NCI-H1694 (cell line): ENCODE data around the gene SPR.

Experiments used
- DNase-seq: peaks from one replicate; lab custom pipeline; 2025; lab: John Stamatoyannopoulos, UW

The SPR gene

DNA sequence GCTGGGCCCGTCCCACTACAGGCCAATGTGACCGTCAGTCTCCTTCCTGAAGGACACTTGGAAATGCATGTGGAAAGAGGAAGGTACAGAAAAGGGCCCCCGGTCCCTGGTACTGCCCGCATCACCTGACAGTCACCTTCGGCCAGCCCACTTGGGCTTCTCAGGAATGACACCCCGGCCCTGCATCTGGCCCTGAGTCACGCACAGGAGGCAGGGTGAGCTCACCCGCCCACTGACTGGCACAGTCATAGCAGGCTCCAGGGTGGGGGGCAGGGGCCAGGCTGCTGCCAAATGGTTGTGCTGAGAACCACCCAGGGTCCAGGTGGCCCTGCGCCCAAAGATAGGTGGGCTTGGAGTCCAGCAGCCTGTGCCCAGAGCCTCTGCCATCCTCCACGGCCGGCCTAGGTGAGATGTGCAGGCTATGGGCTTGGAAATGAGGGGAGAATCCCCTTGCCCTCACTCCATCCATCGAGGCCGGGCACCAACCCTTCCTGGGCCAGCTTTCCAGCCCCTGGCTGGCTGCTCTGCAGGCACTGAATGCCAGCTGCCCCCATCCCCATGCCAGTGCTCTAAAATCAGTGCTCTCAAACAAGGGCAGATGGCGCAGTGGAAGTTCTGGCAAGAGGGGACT is 44.2 kb downstream of the SPR start:
- DNase-seq, result no peak

DNA sequence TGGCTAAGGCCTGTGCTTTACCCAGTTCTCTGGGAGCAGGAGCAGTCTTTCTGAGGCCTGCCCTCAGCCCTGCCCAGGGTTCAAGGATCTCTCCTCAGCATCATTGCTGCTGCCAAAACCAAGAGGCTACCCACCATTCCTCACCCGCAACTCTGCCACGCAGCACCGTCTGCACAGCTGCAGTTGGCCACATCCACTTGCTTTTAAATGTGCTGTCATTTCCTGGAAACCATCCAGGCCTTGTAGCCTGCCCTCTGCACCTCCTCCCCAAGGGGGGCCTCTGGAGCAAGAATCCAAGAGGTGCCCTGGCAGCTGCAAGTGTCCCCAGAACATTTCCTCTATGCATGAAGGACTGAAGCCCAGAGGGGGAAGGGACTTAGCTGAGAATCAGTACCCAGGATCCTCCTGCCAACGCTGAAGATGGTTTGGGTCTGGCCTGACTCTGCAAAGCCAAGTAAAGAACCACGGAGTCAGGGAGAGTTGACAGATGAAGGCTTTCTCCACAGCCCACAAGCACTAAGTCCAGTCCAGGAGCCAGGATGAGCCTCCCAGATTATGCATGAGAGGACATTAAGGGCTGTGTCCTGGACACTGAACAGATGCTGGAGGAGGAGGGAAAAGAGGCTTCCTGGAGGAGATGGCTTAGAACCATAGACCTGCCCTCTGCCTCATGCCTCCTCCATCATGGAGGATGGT is 45.0 kb downstream of the SPR start:
- no peak for DNase-seq

DNA sequence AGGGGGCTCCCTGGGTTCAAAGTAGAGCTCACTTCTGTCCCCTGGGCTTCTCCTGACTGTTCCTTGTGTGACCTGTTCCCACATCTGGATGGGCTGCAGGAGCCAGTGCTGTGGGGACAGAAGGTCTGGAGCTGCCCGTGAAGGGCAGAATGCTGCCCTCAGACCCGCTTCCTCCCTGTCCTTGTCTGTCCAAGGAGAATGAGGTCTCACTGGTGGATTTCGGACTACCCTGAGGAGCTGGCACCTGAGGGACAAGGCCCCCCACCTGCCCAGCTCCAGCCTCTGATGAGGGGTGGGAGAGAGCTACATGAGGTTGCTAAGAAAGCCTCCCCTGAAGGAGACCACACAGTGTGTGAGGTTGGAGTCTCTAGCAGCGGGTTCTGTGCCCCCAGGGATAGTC is 45.6 kb downstream of the SPR start:
- DNase-seq, result no peak

DNA sequence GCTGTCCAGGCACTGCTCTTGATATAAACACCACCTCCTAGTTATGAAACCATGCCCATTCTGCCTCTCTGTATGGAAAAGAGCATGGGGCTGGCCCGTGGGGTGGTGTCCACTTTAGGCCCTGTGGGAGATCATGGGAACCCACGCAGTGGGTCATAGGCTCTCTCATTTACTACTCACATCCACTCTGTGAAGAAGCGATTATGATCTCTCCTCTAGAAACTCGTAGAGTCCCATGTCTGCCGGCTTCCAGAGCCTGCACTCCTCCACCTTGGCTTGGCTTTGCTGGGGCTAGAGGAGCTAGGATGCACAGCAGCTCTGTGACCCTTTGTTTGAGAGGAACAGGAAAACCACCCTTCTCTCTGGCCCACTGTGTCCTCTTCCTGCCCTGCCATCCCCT is 46.0 kb downstream of the SPR start:
- no peak for DNase-seq

DNA sequence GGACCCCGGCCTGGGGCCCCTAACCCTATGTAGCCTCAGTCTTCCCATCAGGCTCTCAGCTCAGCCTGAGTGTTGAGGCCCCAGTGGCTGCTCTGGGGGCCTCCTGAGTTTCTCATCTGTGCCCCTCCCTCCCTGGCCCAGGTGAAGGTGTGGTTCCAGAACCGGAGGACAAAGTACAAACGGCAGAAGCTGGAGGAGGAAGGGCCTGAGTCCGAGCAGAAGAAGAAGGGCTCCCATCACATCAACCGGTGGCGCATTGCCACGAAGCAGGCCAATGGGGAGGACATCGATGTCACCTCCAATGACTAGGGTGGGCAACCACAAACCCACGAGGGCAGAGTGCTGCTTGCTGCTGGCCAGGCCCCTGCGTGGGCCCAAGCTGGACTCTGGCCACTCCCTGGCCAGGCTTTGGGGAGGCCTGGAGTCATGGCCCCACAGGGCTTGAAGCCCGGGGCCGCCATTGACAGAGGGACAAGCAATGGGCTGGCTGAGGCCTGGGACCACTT is 46.5 kb downstream of the SPR start:
- DNase-seq, result no peak

DNA sequence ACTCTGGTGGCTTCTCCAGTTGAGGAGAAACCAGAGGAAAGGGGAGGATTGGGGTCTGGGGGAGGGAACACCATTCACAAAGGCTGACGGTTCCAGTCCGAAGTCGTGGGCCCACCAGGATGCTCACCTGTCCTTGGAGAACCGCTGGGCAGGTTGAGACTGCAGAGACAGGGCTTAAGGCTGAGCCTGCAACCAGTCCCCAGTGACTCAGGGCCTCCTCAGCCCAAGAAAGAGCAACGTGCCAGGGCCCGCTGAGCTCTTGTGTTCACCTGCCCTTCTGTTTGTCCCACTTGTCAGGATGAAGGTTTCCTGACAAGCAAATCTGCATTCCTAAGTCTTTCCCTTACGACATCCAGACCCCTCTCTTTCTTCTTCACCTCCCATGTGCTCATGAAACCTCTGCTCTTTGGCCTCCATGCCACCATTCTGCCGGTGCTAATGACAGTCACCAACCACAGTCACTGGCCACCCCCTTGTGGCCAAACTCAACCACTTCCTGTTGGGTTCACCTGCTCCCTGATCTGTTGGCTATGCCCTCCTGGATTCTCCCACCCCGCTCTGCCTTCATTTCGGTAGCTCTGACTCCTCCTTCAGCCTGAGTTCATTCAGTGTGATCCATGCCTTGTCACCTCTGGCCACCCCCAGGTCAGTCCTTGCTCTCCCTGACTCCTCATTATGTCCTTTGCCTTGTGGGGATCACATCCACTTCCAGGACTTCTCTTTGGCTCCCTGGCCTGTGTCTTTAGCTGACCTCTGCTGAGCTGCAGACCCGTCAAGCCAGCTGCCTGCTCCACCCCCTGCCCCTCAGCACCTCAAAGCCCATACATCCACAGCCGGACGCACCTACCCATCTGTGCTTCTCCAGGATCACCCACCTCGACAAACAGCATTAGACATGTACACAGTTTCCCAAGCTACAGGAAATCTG is 47.7 kb downstream of the SPR start:
- no peak for DNase-seq

DNA sequence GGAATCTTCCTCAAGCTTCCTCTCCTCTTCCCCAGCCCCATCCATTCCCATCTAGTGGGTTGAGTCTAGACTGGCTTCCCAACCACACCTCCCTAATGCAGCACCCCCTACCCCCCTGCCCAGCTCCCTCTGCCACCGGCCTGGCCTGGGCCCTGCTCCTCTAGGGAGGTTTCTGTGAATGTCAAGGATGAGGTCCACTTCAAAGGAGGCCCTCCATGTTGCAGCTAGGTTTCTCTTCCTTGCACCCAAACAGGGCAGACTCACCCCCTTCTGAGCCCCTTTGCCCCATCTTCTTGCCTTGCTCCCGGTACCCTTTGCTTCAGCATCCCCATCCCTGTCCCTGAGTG is 48.4 kb downstream of the SPR start:
- no peak for DNase-seq

DNA sequence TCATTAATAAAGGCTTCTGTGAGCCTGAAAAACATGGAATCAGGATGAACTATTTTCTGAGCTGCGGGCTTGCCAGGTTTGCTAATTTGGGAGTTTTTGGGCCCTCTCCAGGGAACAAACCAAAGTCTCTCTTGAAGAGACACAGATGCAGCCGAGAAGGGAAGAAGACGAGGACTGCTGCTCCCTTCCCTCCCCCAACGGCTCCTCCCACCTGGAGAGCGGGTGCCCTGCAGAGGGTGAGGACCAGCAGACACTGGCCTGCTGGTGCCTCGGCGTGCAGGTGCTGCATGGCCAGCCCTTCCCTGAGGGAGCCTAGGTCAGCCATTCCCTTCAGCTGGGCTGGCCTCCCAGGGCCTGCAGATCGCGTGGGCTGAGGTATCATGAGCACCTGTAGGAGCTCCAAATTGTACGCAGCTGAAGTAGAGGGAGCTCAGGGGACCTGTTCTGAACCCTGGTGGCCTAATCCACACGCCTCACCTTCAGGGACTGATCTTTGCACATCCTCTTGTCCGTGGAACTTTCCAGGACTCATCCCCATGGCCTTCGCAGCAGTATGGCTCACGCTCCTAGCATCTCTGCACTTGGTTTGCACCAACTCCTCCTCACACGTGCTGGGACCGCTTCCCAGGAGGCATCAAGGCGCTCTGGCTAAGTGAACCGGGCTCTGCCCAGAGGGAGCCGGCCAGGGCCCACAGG is 49.6 kb downstream of the SPR start:
- DNase-seq, result no peak

DNA sequence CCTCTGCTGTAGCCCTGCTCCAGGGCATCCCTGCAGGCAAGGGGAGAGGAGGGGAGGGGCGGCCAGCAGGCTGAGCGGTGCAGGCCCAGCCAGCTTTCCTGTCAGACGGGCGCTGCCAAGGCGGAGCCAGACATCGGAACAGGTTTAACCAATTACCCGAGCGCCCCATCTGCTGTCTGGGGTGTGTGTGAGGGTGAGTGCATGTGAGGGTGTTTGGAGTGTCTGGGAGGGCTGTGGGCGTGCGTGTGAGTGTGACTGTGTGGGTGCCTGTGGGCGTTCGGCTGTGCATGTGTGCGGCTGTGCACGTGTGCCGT is 50.1 kb downstream of the SPR start:
- peak; percentile 78 for DNase-seq

DNA sequence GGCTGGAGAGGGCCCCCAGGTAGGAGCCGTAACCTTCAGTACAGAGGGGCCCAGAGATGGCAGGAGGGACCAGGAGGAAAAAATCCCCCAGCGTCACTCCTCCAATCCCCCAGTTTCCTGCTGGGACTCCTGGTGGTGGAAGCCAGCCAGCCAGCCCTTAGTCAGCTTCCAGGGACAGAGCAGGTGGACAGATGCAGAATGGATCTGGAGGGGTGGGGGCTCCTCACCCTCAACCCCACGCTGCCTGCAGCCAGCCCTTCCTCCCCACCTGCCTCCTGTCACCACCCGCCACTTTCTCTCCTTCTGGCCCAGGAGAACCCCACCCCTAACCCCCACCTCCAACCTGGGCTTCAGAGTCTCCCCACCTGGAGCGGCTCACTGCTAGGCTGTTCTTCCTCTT is 51.2 kb downstream of the SPR start:
- DNase-seq, result no peak

DNA sequence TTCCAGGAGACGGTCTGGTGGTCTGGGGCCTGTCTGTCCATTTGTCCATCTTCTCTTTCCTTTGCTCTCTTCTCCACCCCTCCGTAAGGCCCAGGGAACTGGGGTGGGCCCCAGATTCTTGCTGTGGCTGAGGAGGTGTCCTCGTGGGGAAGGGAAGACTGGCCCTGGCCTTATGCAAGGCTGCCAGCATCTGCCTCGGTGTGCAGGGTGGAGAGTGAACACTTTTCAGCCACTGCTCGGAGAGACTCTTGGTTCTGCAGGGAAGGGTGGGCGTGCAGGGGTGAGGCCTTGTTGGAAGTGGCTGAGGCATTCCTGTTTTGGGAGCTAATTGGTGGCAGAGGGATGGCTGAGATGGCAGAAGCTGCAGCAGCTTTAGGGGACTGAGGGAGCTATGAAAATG is 53.2 kb downstream of the SPR start:
- no peak for DNase-seq

DNA sequence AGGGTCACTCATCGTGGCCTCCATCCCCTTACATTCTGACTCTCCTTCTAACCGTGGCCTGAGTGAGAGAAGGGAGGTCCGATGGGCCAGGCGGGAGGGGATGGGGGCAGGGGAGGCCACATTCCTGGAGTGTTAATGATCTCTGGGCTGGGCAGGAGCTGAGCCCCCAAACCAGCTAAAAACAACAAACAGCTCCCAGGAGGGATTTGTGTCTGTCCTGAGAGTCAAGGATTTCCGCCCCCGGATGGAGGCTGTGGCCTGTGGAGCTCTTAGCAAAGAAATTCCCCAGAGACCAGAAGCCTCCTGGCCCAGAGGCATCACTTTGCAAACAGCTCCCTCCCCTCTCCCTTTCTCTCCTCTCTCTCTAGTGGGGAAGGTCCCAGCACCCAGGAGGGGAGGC is 53.6 kb downstream of the SPR start:
- DNase-seq, result no peak
